Adrenal gland (tissue), 12 donors: ENCODE data around the gene ZNF284. TPM values are rescaled to one million over a fixed set of nuclear protein-coding genes. Genes with fewer than 3 reads are reported as not detected.

ENCODE experiments used
- DNase-seq, 7 donors: peaks; one replicate each; pipeline ENCODE4 v3.0.0-alpha.2; 2019 to 2020
- H3K27ac ChIP-seq, 5 donors: fragments of 200-600 bp; sonication (generic) in 4 of 5; 1 replicate in 3 of 5; 2 replicates in 2 of 5; pipeline versions ENCODE4 v1.5.1 to v1.8.0; 2016 to 2020; ENCODE audit warnings: mild to moderate bottlenecking in 1 of 5
- H3K27me3 ChIP-seq: fragments of 200-600 bp; 2 replicates; pipeline ENCODE4 v1.8.0; 2021
- H3K36me3 ChIP-seq, 2 donors: fragments of 200-600 bp; replicated peaks in 1 of 2; 1 replicate in 1 of 2; 2 replicates in 1 of 2; pipeline versions ENCODE4 v1.5.1 to v1.8.0; 2018 to 2022
- H3K4me1 ChIP-seq, 2 donors: fragments of 200-600 bp; replicated peaks in 1 of 2; 1 replicate in 1 of 2; 2 replicates in 1 of 2; pipeline versions ENCODE4 v1.5.1 to v1.8.0; 2018 to 2021
- H3K4me3 ChIP-seq, 4 donors: fragments of 200-600 bp; sonication (generic) in 3 of 4; one replicate each; pipeline ENCODE4 v1.5.1; 2016 to 2018
- H3K9me3 ChIP-seq, 3 donors: fragments of 200-600 bp; sonication (generic) in 1 of 3; replicated peaks in 1 of 3; 1 replicate in 2 of 3; 2 replicates in 1 of 3; pipeline versions ENCODE4 v1.5.1 to v1.8.0; 2016 to 2021
- CTCF ChIP-seq, 6 experiments: fragments of 450-650 bp in 4 of 6; fragments of 200-600 bp in 2 of 6; sonication (generic) in 1 of 6; IDR thresholded peaks; 1 replicate in 5 of 6; 2 replicates in 1 of 6; pipeline versions ENCODE4 v1.5.1 to v1.8.0; 2016 to 2021; ENCODE audit warnings: antibody characterized with exemption in 6 of 6, mild to moderate bottlenecking in 2 of 6, moderate library complexity in 1 of 6
- POLR2A ChIP-seq, 2 donors: fragments of 450-650 bp; IDR thresholded peaks; one replicate each; pipeline ENCODE4 v1.6.1; 2017; ENCODE audit warnings: antibody characterized with exemption in 2 of 2, mild to moderate bottlenecking in 2 of 2, moderate library complexity in 1 of 2
- WGBS, 4 donors: extraction: QIAGEN DNeasy Blood & Tissue Kit in 2 of 4; methylation state at CpG; one replicate each; pipeline versions ENCODE4 v1.1.5 to v1.1.7; 2013 to 2017; 5-methylcytosine and 5-hydroxymethylcytosine counted together
- intact Hi-C, 2 donors: fragments of 100-400 bp; cut with DNase I; formaldehyde crosslinking; loops; one replicate each; pipeline versions ENCODE4 v1.14.1 to v1.15.0; 2022 to 2023
- polyA plus RNA-seq, 3 donors: library from polyadenylated mRNA; stranded (reverse); fragments of 200-250 nt in 2 of 3; fragments of 350-450 nt in 1 of 3; fragmentation: Illumina TruSeq in 1 of 3; extraction: RNeasy Lipid Tissue Mini Kit (QIAGEN cat#74804) in 1 of 3; gene quantifications; one replicate each; pipeline ENCODE4 v1.2.3, GENCODE V29; 2013 to 2014
- total RNA-seq, 9 donors: library from RNA; depleted of rRNA in 4 of 9; stranded (reverse); fragments of >200 nt in 4 of 9; fragments of 120-200 nt in 1 of 9; fragmentation: NEBNext Ultra II Directional in 1 of 9; extraction: Animal tissue kit (Norgen Biotek cat#: 25700) in 1 of 9; gene quantifications; one replicate each; pipeline versions ENCODE4 v1.1.0 to v1.2.4, GENCODE V29; 2013 to 2023
- donor health status: healthy with polysubstance abuse.
- donor health status: Bipolar disorder and iron deficiency.
- donor health status: DM: yes; HTN: yes; CAD: no.
- donor health status: DM: no; HTN: no; CAD: no.
- donor health status: DM: no; HTN: no; CAD: no.
- donor health status: DM: yes; HTN: yes; CAD: no.

The ZNF284 gene
- total and polyA plus RNA-seq, 12 donors: 1.1 to 4.3 (median 2.7) TPM

- H3K27me3 ChIP-seq: no peaks in the 10 kb centered on the region
- peak within 1 kb of the TSS; percentile 46 to 86 (median 59) for H3K4me3 ChIP-seq
- peaks cover 0 to 6% of the 10 kb centered on the region in 2 donors for H3K36me3 ChIP-seq
- WGBS, 4 donors: 1 to 2% (median 1%) methylated on average over 26 to 38 of the region's 38 CpGs
- H3K4me1 ChIP-seq: peaks cover 7 to 14% of the 10 kb centered on the region in 2 donors
- peak in 1 of 2 donors; percentile 49 for TF ChIP-seq POLR2A (IDR thresholded peaks at IDR 0.05)
- TF ChIP-seq CTCF (IDR thresholded peaks at IDR 0.05): no peak
- intact Hi-C loops: no loop called here
- DNase-seq: peak; percentile 94 to 99 (median 96)
- H3K27ac ChIP-seq: peak within 1 kb of the TSS in 3 of 5 donors; percentile 41 to 83 (median 48)
- no peaks in the 10 kb centered on the region for H3K9me3 ChIP-seq
Measured at GRCh38 chr19:44051650-44052402, 20.1 kb upstream of the ZNF284 start, which contains the start of gene ZNF223. Gene ZNF223, plus strand, starts transcription at chr19:44052036. Its CDS starts 3,141 bp downstream, at chr19:44055177.

GRCh38 chr19:44055870-44056269 lies 16.1 kb upstream of the ZNF284 start:
- intact Hi-C loops: no loop called here
- peaks cover 0 to 21% of the 10 kb centered on the region in 2 donors for H3K36me3 ChIP-seq
- H3K4me1 ChIP-seq: peaks cover 7 to 14% of the 10 kb centered on the region in 2 donors
- WGBS, 4 donors: 92 to 100% (median 94%) methylated on average over 5 of the region's 5 CpGs
- no peak for TF ChIP-seq POLR2A (IDR thresholded peaks at IDR 0.05)
- TF ChIP-seq CTCF (IDR thresholded peaks at IDR 0.05): no peak
- DNase-seq: no peak
- no peak overlapping the region for H3K27ac ChIP-seq
- H3K9me3 ChIP-seq: no peaks in the 10 kb centered on the region
- H3K4me3 ChIP-seq: no peak overlapping the region
- H3K27me3 ChIP-seq: no peaks in the 10 kb centered on the region

- TF ChIP-seq CTCF (IDR thresholded peaks at IDR 0.05) (no peak), POLR2A (IDR thresholded peaks at IDR 0.05) (no peak)
- WGBS, 4 donors: 89 to 96% (median 92%) methylated on average over 2 of the region's 2 CpGs
Measured at GRCh38 chr19:44059229-44059628, 12.7 kb upstream of the ZNF284 start.

GRCh38 chr19:44061038-44061437 lies 10.9 kb upstream of the ZNF284 start:
- Histone ChIP-seq H3K27me3 (no peaks in the 10 kb centered on the region), H3K36me3 (peaks cover 0 to 43% of the 10 kb centered on the region in 2 donors)
- 88 to 100% (median 96%) methylated on average over 1 of the region's 1 CpG for WGBS, 4 donors

More at GRCh38 chr19:44059229-44059628, 12.7 kb upstream of the ZNF284 start:
- intact Hi-C loops: no loop called here
- Histone ChIP-seq H3K4me1 (no peaks in the 10 kb centered on the region), H3K27me3 (no peaks in the 10 kb centered on the region), H3K4me3 (no peak overlapping the region), H3K9me3 (no peaks in the 10 kb centered on the region), H3K27ac (no peak overlapping the region), H3K36me3 (peaks cover 0 to 49% of the 10 kb centered on the region in 2 donors)
- no peak for DNase-seq

More at GRCh38 chr19:44061038-44061437, 10.9 kb upstream of the ZNF284 start:
- no peak for DNase-seq
- H3K9me3 ChIP-seq: peaks cover 0 to 7% (median 0%) of the 10 kb centered on the region in 3 donors
- TF ChIP-seq CTCF (IDR thresholded peaks at IDR 0.05) (no peak), POLR2A (IDR thresholded peaks at IDR 0.05) (no peak)
- no peaks in the 10 kb centered on the region for H3K4me1 ChIP-seq
- H3K27ac ChIP-seq: no peak overlapping the region
- no peak overlapping the region for H3K4me3 ChIP-seq
- intact Hi-C loops: no loop called here
